Astrocyte (in vitro differentiated cells and primary cell): ENCODE measurements around the gene PEX14. TPM values are rescaled to one million over a fixed set of nuclear protein-coding genes. Genes with fewer than 3 reads are reported as not detected.

Experiments
- DNase-seq: peaks from one replicate; pipeline ENCODE4 v3.0.0-alpha.2; 2010; ENCODE audit warnings: low read depth
- FAIRE-seq: peaks from 2 replicates; lab custom pipeline; 2011; peaks lifted over from hg19 to GRCh38; lab: Jason Lieb, UNC
- H2AFZ ChIP-seq: 2 replicates; pipeline ENCODE4 v1.6.0; 2012; ENCODE audit warnings: low read depth, low read length, inconsistent platforms
- H3K27ac ChIP-seq: 2 replicates; pipeline ENCODE4 v1.5.1; 2011; ENCODE audit warnings: low read depth, low read length, inconsistent platforms
- H3K27me3 ChIP-seq: 2 replicates; pipeline ENCODE4 v1.6.0; 2011; ENCODE audit warnings: low read length, inconsistent platforms; ENCODE audit not compliant: insufficient read depth
- H3K36me3 ChIP-seq: 2 replicates; pipeline ENCODE4 v1.5.1; 2011; ENCODE audit warnings: low read length, inconsistent platforms; ENCODE audit not compliant: insufficient read depth
- H3K4me1 ChIP-seq: 2 replicates; pipeline ENCODE4 v1.5.1; 2011; ENCODE audit warnings: low read length, inconsistent platforms; ENCODE audit not compliant: insufficient read depth
- H3K4me2 ChIP-seq: 2 replicates; pipeline ENCODE4 v1.6.0; 2012; ENCODE audit warnings: low read length, inconsistent platforms
- H3K4me3 ChIP-seq: 2 replicates; pipeline ENCODE4 v1.5.1; 2011; ENCODE audit warnings: low read depth, mild to moderate bottlenecking, low read length, inconsistent platforms; ENCODE audit not compliant: insufficient read depth
- H3K79me2 ChIP-seq: 2 replicates; pipeline ENCODE4 v1.6.0; 2012; ENCODE audit warnings: mild to moderate bottlenecking, low read length, inconsistent platforms; ENCODE audit not compliant: insufficient read depth
- H3K9ac ChIP-seq: 2 replicates; pipeline ENCODE4 v1.6.0; 2012; ENCODE audit warnings: mild to moderate bottlenecking, low read length, inconsistent platforms
- H3K9me3 ChIP-seq: 2 replicates; pipeline ENCODE4 v1.5.1; 2012; ENCODE audit warnings: low read depth, mild to moderate bottlenecking, low read length, inconsistent platforms; ENCODE audit not compliant: insufficient read depth
- H4K20me1 ChIP-seq: 2 replicates; pipeline ENCODE4 v1.6.0; 2012; ENCODE audit warnings: low read length, inconsistent platforms; ENCODE audit not compliant: insufficient read depth
- H3K27ac Mint-ChIP-seq: one replicate; pipeline ENCODE4 v1.8.0; 2021; ENCODE audit warnings: mild to moderate bottlenecking, mixed read lengths; ENCODE audit not compliant: unreplicated experiment
- H3K27me3 Mint-ChIP-seq: one replicate; pipeline ENCODE4 v1.8.0; 2021; ENCODE audit warnings: low read depth, mixed read lengths; ENCODE audit not compliant: unreplicated experiment
- H3K36me3 Mint-ChIP-seq: one replicate; pipeline ENCODE4 v1.8.0; 2021; ENCODE audit warnings: low read depth, mixed read lengths; ENCODE audit not compliant: unreplicated experiment
- H3K4me1 Mint-ChIP-seq: one replicate; pipeline ENCODE4 v1.8.0; 2021; ENCODE audit warnings: low read depth, mixed read lengths; ENCODE audit not compliant: unreplicated experiment
- H3K4me3 Mint-ChIP-seq: one replicate; pipeline ENCODE4 v1.8.0; 2021; ENCODE audit warnings: mild to moderate bottlenecking, moderate library complexity, mixed read lengths; ENCODE audit not compliant: unreplicated experiment
- H3K9me3 Mint-ChIP-seq: one replicate; pipeline ENCODE4 v1.8.0; 2021; ENCODE audit warnings: mild to moderate bottlenecking, mixed read lengths; ENCODE audit not compliant: unreplicated experiment
- CTCF ChIP-seq: IDR thresholded peaks from 2 replicates; pipeline ENCODE4 v1.5.1; 2011; ENCODE audit warnings: low read depth, mild to moderate bottlenecking, inconsistent platforms, low read length, moderate library complexity; ENCODE audit not compliant: insufficient read depth
- EZH2 ChIP-seq: IDR thresholded peaks from 2 replicates; pipeline ENCODE4 v1.6.1; 2012; ENCODE audit warnings: mild to moderate bottlenecking, low read length, inconsistent platforms; ENCODE audit not compliant: insufficient read depth
- total RNA-seq: library from RNA; stranded (reverse); gene quantifications from 2 replicates; pipeline ENCODE4 v1.2.1, GENCODE V29; 2021

The PEX14 gene
- total RNA-seq, 1 donor from 2014 or later: 23.3 TPM

- H2AFZ ChIP-seq: peak overlapping the region; percentile 10
- Mint-ChIP-seq H3K36me3 (no peaks in the 10 kb centered on the region), H3K4me3 (no peak overlapping the region), H3K9me3 (no peaks in the 10 kb centered on the region), H3K27me3 (peaks cover 6% of the 10 kb centered on the region), H3K27ac (no peak overlapping the region), H3K4me1 (no peaks in the 10 kb centered on the region)
- TF ChIP-seq CTCF (no peak), EZH2 (peak; percentile 91)
- peaks cover 8% of the 10 kb centered on the region for H3K27me3 ChIP-seq
- no peak overlapping the region for H3K27ac ChIP-seq
- no peaks in the 10 kb centered on the region for H3K36me3 ChIP-seq
- peaks cover 6% of the 10 kb centered on the region for H3K9me3 ChIP-seq
- no peaks in the 10 kb centered on the region for H4K20me1 ChIP-seq
- H3K4me1 ChIP-seq: no peaks in the 10 kb centered on the region
- DNase-seq (no peak), FAIRE-seq (no peak)
- no peak overlapping the region for H3K9ac ChIP-seq
- H3K4me3 ChIP-seq: peak overlapping the region; percentile 23
- H3K4me2 ChIP-seq: peak overlapping the region; percentile 66
- H3K79me2 ChIP-seq: no peaks in the 10 kb centered on the region
Observed at GRCh38 chr1:10637834-10638558, 163.2 kb downstream of the PEX14 start.

GRCh38 chr1:10638559-10639005 lies 163.8 kb downstream of the PEX14 start:
- Histone ChIP-seq H3K27ac (no peak overlapping the region), H3K4me1 (no peaks in the 10 kb centered on the region), H3K9ac (no peak overlapping the region), H2AFZ (peak overlapping the region; percentile 10), H3K9me3 (peaks cover 6% of the 10 kb centered on the region), H3K27me3 (peaks cover 8% of the 10 kb centered on the region), H3K4me3 (peak overlapping the region; percentile 23), H3K79me2 (no peaks in the 10 kb centered on the region), H4K20me1 (no peaks in the 10 kb centered on the region), H3K4me2 (peak overlapping the region; percentile 66), H3K36me3 (no peaks in the 10 kb centered on the region)
- H3K9me3 Mint-ChIP-seq: no peaks in the 10 kb centered on the region
- TF ChIP-seq EZH2: peak; percentile 64
- TF ChIP-seq CTCF: no peak
- DNase-seq (no peak), FAIRE-seq (no peak)
- no peaks in the 10 kb centered on the region for H3K36me3 Mint-ChIP-seq
- H3K27me3 Mint-ChIP-seq: peaks cover 6% of the 10 kb centered on the region
- H3K4me3 Mint-ChIP-seq: no peak overlapping the region
- H3K27ac Mint-ChIP-seq: no peak overlapping the region
- no peaks in the 10 kb centered on the region for H3K4me1 Mint-ChIP-seq
